ENCODE results near the gene DPP8. TPM values are rescaled to one million over a fixed set of nuclear protein-coding genes. Genes with fewer than 3 reads are reported as not detected.
"Not testable (repeated sequence)": the region's sequence is repeated elsewhere in the genome, so short reads cannot be mapped to it uniquely, and the experiment has no call there.

The DPP8 gene
- polyA plus RNA-seq, 6 donors from 2014 or later, result 40.6 to 98.5 (median 48.3) TPM

GRCh38 chr15:65404186-65404872 is 113.2 kb downstream of the DPP8 start:
- peaks cover 26 to 49% (median 29%) of the 10 kb centered on the region in 3 donors for H3K27me3 Mint-ChIP-seq

GRCh38 chr15:65402961-65403360 is 114.5 kb downstream of the DPP8 start:
- Mint-ChIP-seq H3K36me3 (no peaks in the 10 kb centered on the region), H3K27ac (no peak overlapping the region), H3K4me1 (peaks cover 0 to 3% (median 0%) of the 10 kb centered on the region in 3 donors), H3K4me3 (no peak overlapping the region), H3K9me3 (no peaks in the 10 kb centered on the region), H3K27me3 (peaks cover 28 to 52% (median 30%) of the 10 kb centered on the region in 3 donors)
- ATAC-seq (ENCODE audit: low read depth in 2 of 2) (no peak), DNase-seq (no peak)

More at GRCh38 chr15:65404186-65404872, 113.2 kb downstream of the DPP8 start:
- Mint-ChIP-seq H3K4me1 (peaks cover 5 to 13% (median 5%) of the 10 kb centered on the region in 3 donors), H3K36me3 (no peaks in the 10 kb centered on the region), H3K9me3 (no peaks in the 10 kb centered on the region), H3K4me3 (no peak overlapping the region), H3K27ac (peak overlapping the region in 1 of 6 donors; percentile 72)
- DNase-seq (no peak), ATAC-seq (ENCODE audit: low read depth in 2 of 2) (no peak)

- Mint-ChIP-seq H3K4me3 (no peak overlapping the region), H3K36me3 (no peaks in the 10 kb centered on the region), H3K4me1 (peaks cover 0 to 7% (median 5%) of the 10 kb centered on the region in 3 donors), H3K9me3 (no peaks in the 10 kb centered on the region), H3K27me3 (peaks cover 37 to 59% (median 40%) of the 10 kb centered on the region in 3 donors), H3K27ac (no peak overlapping the region)
- ATAC-seq (ENCODE audit: low read depth in 2 of 2) (no peak), DNase-seq (no peak)
These were observed 115.8 kb downstream of the DPP8 start for GRCh38 chr15:65401611-65402240.

DNA sequence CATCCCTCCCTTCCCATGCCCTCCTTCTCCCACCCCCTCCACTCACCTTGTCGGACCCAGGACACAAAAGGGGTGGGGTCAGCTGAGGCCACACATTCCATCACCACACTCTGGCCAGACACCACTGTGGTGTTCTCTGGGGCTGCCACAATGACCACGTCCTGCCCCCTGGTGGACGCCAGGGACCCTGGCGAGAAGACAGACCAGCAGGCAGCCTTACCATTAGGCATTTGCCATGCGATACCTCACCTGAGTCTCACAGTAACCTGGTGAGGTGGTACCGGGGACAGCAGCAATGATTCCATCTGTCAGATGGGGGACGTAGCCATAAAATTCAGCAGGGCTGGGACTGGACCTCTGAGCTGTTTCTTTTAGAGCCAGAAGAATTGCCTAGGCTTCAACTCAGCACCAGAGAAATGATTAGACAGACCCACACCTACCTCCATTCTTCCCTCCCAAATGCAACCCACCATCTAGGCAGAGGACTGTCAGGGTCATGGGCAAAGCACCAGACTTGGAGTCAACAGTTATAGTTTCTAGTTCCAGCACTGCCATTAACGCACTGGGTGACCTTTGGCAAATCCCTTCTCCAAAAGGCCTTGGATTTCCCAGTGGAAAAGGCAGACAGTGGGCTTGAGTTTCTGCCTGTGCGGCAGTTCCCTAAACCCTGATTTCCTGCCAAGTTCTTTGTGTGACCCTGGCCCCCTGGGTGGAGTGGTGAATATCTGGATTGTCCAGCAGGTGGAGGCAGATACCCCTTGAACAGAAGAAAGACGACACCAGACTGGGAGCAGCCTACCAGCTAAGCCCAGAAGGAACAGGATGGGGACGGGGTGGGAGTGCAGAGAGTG is 116.5 kb downstream of the DPP8 start:
- Mint-ChIP-seq H3K4me1 (peaks cover 7 to 13% (median 11%) of the 10 kb centered on the region in 3 donors), H3K9me3 (no peaks in the 10 kb centered on the region), H3K36me3 (no peaks in the 10 kb centered on the region), H3K27me3 (peaks cover 45 to 66% (median 46%) of the 10 kb centered on the region in 3 donors), H3K4me3 (no peak overlapping the region), H3K27ac (no peak overlapping the region)
- ATAC-seq (ENCODE audit: low read depth in 2 of 2), result peak; percentile 68 to 75
- peak; percentile 29 for DNase-seq

GRCh38 chr15:65399997-65400396 is 117.5 kb downstream of the DPP8 start:
- Mint-ChIP-seq H3K27ac (no peak overlapping the region), H3K4me3 (no peak overlapping the region), H3K27me3 (peaks cover 51 to 76% (median 54%) of the 10 kb centered on the region in 3 donors), H3K9me3 (no peaks in the 10 kb centered on the region), H3K4me1 (peaks cover 7 to 13% (median 11%) of the 10 kb centered on the region in 3 donors), H3K36me3 (no peaks in the 10 kb centered on the region)
- ATAC-seq (ENCODE audit: low read depth in 2 of 2) (no peak), DNase-seq (no peak)

DNA sequence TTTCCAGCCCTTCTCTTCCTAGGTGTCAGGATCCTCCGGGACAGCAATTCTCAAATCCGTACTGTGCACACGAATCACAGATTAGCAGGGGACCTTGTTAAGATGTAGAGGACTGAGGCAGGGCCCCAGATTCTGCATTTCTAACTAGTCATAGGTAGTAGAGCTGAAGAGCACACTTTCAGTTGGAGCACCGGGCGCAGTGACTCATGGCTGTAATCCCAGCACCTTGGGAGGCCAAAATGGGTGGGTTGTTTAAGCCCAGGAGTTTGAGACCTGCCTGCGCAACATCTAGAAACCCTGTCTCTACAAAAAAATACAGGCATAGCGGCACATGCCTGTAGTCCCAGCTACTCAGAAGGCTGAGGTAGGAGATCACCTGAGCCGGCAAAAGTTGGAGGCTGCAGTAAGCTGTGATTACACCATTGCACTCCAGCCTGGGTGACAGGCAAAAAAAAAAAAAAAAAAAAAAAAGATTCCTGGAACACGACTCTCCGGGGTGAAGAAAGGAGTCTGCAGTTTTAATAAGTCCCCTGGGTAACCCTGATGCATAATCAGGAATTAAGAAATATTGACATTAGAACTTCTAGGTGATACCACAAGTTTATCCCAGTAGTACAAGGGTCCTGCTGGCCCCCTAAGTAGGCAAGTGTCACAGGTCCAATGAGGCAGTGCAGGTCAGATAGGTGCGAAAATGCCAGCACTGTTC is 118.3 kb downstream of the DPP8 start:
- H3K27me3 Mint-ChIP-seq, result peaks cover 57 to 80% (median 63%) of the 10 kb centered on the region in 3 donors
- H3K4me3 Mint-ChIP-seq, result no peak overlapping the region
- no peaks in the 10 kb centered on the region for H3K36me3 Mint-ChIP-seq
- peaks cover 7 to 13% (median 11%) of the 10 kb centered on the region in 3 donors for H3K4me1 Mint-ChIP-seq
- H3K9me3 Mint-ChIP-seq, result no peaks in the 10 kb centered on the region
- no peak for ATAC-seq (ENCODE audit: low read depth in 2 of 2)
- H3K27ac Mint-ChIP-seq, result no peak overlapping the region
- no peak for DNase-seq

- ATAC-seq (ENCODE audit: low read depth in 2 of 2); H3K4me3 Mint-ChIP-seq; H3K27ac Mint-ChIP-seq; H3K36me3 Mint-ChIP-seq; DNase-seq; H3K9me3 Mint-ChIP-seq: not testable (repeated sequence)
- Mint-ChIP-seq H3K27me3 (peaks cover 52 to 81% (median 70%) of the 10 kb centered on the region in 3 donors), H3K4me1 (peaks cover 7 to 13% (median 11%) of the 10 kb centered on the region in 3 donors)
These were observed 119.0 kb downstream of the DPP8 start for GRCh38 chr15:65398486-65398885.

- ATAC-seq (ENCODE audit: low read depth in 2 of 2) (no peak), DNase-seq (no peak)
- peaks cover 50 to 88% (median 85%) of the 10 kb centered on the region in 3 donors for H3K27me3 Mint-ChIP-seq
- no peak overlapping the region for H3K27ac Mint-ChIP-seq
- peaks cover 7 to 13% (median 11%) of the 10 kb centered on the region in 3 donors for H3K4me1 Mint-ChIP-seq
- peak overlapping the region in 3 of 8 donors; percentile 34 to 81 (median 75) for H3K4me3 Mint-ChIP-seq
- H3K9me3 Mint-ChIP-seq, result no peaks in the 10 kb centered on the region
- H3K36me3 Mint-ChIP-seq, result no peaks in the 10 kb centered on the region
These were observed 120.5 kb downstream of the DPP8 start for GRCh38 chr15:65396965-65397317.

DNA sequence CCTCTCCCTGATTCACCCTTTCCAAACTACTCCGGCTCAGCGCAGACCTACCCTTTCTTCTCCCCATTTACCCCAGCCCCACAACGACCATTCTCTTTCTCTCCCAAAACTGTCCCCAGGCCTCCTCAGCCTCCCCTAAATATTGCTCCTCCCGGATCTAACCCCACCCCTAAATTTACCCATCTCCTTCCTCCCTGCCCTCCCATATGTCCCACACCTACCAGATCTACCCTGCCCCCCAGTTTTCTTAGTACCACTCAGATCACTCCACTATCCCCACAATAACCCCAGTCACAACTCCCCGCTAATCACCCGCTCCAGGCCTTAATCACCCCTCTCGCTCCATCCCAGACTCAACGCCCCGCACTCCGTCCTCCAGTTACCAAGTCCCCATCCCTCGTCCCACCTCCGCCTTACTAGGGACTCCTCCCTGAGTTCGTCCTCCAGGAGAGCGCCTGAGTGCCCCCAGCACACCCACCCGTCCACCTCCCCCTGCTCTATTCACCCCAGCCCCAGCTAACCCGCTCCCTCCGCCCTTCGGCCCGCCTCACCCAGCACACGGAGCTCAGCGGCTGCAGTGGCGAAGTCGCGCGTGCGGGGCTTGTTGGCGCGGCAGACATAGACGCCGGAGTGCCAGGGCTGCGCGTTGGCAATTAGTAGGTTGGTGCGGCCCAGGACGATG is 121.1 kb downstream of the DPP8 start:
- Mint-ChIP-seq H3K4me1 (peaks cover 7 to 13% (median 11%) of the 10 kb centered on the region in 3 donors), H3K4me3 (peak overlapping the region in 4 of 8 donors; percentile 33 to 59 (median 50)), H3K27me3 (peaks cover 50 to 85% (median 84%) of the 10 kb centered on the region in 3 donors), H3K36me3 (no peaks in the 10 kb centered on the region), H3K9me3 (no peaks in the 10 kb centered on the region), H3K27ac (peak overlapping the region in 1 of 6 donors; percentile 96)
- no peak for DNase-seq
- no peak for ATAC-seq (ENCODE audit: low read depth in 2 of 2)

DNA sequence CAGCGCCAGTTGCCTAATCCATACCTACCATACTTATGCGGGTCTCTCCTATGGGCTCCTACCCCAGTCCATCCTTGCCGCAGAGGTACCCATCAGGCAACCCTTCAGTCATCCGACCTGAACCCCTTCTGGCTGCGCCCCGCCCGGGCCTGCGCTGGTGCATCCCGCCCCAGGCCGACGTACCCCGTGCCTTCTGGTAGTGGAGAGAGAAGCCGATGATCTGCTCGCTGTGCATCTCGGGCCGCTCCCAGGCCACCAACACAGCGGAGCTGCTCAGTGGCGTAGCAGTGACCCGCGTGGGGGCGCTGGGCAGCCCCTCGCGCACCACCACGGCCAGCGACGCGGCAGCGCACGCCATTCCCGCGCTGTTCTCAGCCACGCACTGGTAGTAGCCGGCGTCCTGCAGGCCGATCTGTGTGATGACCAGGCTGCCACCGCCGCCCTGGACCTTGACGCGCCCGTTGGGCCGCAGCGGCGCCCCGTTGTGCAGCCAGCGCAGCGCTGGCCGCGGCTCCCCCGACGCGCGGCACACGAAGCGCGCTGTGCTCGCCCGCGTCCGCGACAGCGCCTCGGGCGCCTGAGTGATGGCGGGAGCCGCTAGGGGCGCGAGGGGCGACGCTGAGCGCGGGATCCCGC is 121.8 kb downstream of the DPP8 start:
- peak overlapping the region in 2 of 8 donors; percentile 9 to 49 for H3K4me3 Mint-ChIP-seq
- no peaks in the 10 kb centered on the region for H3K36me3 Mint-ChIP-seq
- ATAC-seq (ENCODE audit: low read depth in 2 of 2), result peak in 1 of 2 donors; percentile 39

GRCh38 chr15:65394936-65395335 is 122.6 kb downstream of the DPP8 start:
- Mint-ChIP-seq H3K4me3 (no peak overlapping the region), H3K27ac (no peak overlapping the region), H3K36me3 (no peaks in the 10 kb centered on the region), H3K4me1 (peaks cover 7 to 13% (median 8%) of the 10 kb centered on the region in 3 donors), H3K9me3 (no peaks in the 10 kb centered on the region), H3K27me3 (peaks cover 50 to 74% (median 72%) of the 10 kb centered on the region in 3 donors)
- no peak for ATAC-seq (ENCODE audit: low read depth in 2 of 2)
- DNase-seq, result no peak

More for the DNA sequence above, 121.8 kb downstream of the DPP8 start:
- Mint-ChIP-seq H3K27ac (no peak overlapping the region), H3K27me3 (peaks cover 50 to 77% (median 77%) of the 10 kb centered on the region in 3 donors), H3K9me3 (no peaks in the 10 kb centered on the region), H3K4me1 (peaks cover 7 to 13% (median 8%) of the 10 kb centered on the region in 3 donors)
- DNase-seq, result no peak

- peaks cover 7 to 13% (median 8%) of the 10 kb centered on the region in 3 donors for H3K4me1 Mint-ChIP-seq
- no peak overlapping the region for H3K27ac Mint-ChIP-seq
- no peaks in the 10 kb centered on the region for H3K36me3 Mint-ChIP-seq
- ATAC-seq (ENCODE audit: low read depth in 2 of 2) (no peak), DNase-seq (no peak)
- no peaks in the 10 kb centered on the region for H3K9me3 Mint-ChIP-seq
- peaks cover 49 to 75% (median 72%) of the 10 kb centered on the region in 3 donors for H3K27me3 Mint-ChIP-seq
- peak overlapping the region in 2 of 8 donors; percentile 10 to 50 for H3K4me3 Mint-ChIP-seq
These were observed 123.2 kb downstream of the DPP8 start for GRCh38 chr15:65394280-65394789.

All from naive B cell (primary cell).